HCT116 (cell line): ENCODE measurements around the gene MUTYH. TPM values are rescaled to one million over a fixed set of nuclear protein-coding genes. Genes with fewer than 3 reads are reported as not detected.

Experiments used
- ATAC-seq: fragments of 200-7000 bp; cut with Tn5 transposase; 2 replicates; pipeline ENCODE4 v1.9.1; 2020; ENCODE audit warnings: mild to moderate bottlenecking, moderate library complexity
- BruUV-seq: library from RNA; stranded (reverse); fragments of 400-500 nt; replicated peaks from 2 replicates; lab custom pipeline; 2021; lab: Mats Ljungman, UMichigan
- CTCF ChIA-PET: fragments of 300-600 bp; sonication (Branson Sonifier 250); formaldehyde crosslinking; loops from one replicate; lab custom pipeline; 2021; ENCODE audit warnings: antibody characterized with exemption; lab: Charles Lee
- POLR2A ChIA-PET: fragments of 300-600, 350-600 bp; sonication (Branson Sonifier 250); formaldehyde crosslinking; loops from one replicate; lab custom pipeline; 2021; ENCODE audit warnings: antibody characterized with exemption; lab: Charles Lee
- RAD21 ChIA-PET, 2 experiments: fragments of 300-600 bp; sonication (Branson Sonifier 250); formaldehyde crosslinking; loops; one replicate each; lab custom pipeline; 2023; ENCODE audit warnings: low total read pairs in 2 of 2; ENCODE audit not compliant: uncharacterized antibody in 2 of 2, unreplicated experiment in 2 of 2, low non-redundant PET in 1 of 2; lab: Charles Lee
- DNase-seq: peaks from one replicate; pipeline ENCODE4 v3.0.0-alpha.2; 2010; ENCODE audit warnings: low read depth, low spot score
- H2AFZ ChIP-seq: fragments of 200-600 bp; shearing (Covaris generic), sonication (generic); 2 replicates; pipeline ENCODE4 v1.6.1; 2017; ENCODE audit warnings: low read depth, mixed run types, mixed read lengths, antibody characterized with exemption, low read length; ENCODE audit not compliant: poor library complexity, severe bottlenecking
- H3K27ac ChIP-seq: 2 replicates; pipeline ENCODE4 v1.5.1; 2012; ENCODE audit warnings: low read depth, low read length
- H3K27me3 ChIP-seq: fragments of 200-600 bp; sonication (generic); 2 replicates; pipeline ENCODE4 v1.6.1; 2016; ENCODE audit warnings: mixed run types, low read length, mixed read lengths; ENCODE audit not compliant: insufficient read depth
- H3K36me3 ChIP-seq, 2 experiments: fragments of 200-500 bp in 1 of 2; fragments of 200-600 bp in 1 of 2; sonication (Bioruptor generic) in 1 of 2; sonication (generic) in 1 of 2; 2 replicates each; pipeline versions ENCODE4 v1.5.1 to v1.6.1; 2014 to 2016; ENCODE audit warnings: low read length in 2 of 2, inconsistent platforms in 1 of 2, mixed read lengths in 1 of 2, mixed run types in 1 of 2; ENCODE audit not compliant: insufficient read depth in 2 of 2, control insufficient read depth in 1 of 2
- H3K4me1 ChIP-seq, 2 experiments: fragments of 200-600 bp in 1 of 2; sonication (generic) in 1 of 2; 2 replicates each; pipeline versions ENCODE4 v1.5.1 to v1.6.1; 2012 to 2017; ENCODE audit warnings: low read length in 2 of 2, inconsistent platforms in 1 of 2, mild to moderate bottlenecking in 1 of 2, mixed read lengths in 1 of 2, mixed run types in 1 of 2, moderate library complexity in 1 of 2; ENCODE audit not compliant: insufficient read depth in 2 of 2, control insufficient read depth in 1 of 2
- H3K4me2 ChIP-seq: fragments of 200-600 bp; sonication (generic); 2 replicates; pipeline ENCODE4 v1.6.1; 2017; ENCODE audit warnings: mixed run types, low read length, mixed read lengths
- H3K4me3 ChIP-seq, 2 experiments: fragments of 200-600 bp in 1 of 2; sonication (generic) in 1 of 2; replicated peaks in 1 of 2; 2 replicates each; pipeline ENCODE4 v1.5.1; 2011 to 2016; ENCODE audit warnings: low read length in 2 of 2, control low read depth in 1 of 2, low read depth in 1 of 2, mild to moderate bottlenecking in 1 of 2, mixed read lengths in 1 of 2, mixed run types in 1 of 2
- H3K79me2 ChIP-seq: fragments of 200-600 bp; sonication (generic); 2 replicates; pipeline ENCODE4 v1.6.1; 2017; ENCODE audit warnings: mild to moderate bottlenecking, mixed run types, low read length, moderate library complexity, mixed read lengths; ENCODE audit not compliant: insufficient read depth
- H3K9ac ChIP-seq: fragments of 200-600 bp; sonication (generic); 2 replicates; pipeline ENCODE4 v1.6.1; 2016; ENCODE audit warnings: low read length, mixed read lengths
- H3K9me2 ChIP-seq: fragments of 200-600 bp; sonication (generic), shearing (Covaris generic); 2 replicates; pipeline ENCODE4 v1.6.1; 2017; ENCODE audit warnings: mixed run types, mild to moderate bottlenecking, moderate library complexity; ENCODE audit not compliant: insufficient read depth
- H3K9me3 ChIP-seq, 2 experiments: fragments of 200-500 bp in 1 of 2; fragments of 200-600 bp in 1 of 2; sonication (Bioruptor generic) in 1 of 2; sonication (generic) in 1 of 2; 2 replicates each; pipeline ENCODE4 v1.6.1; 2014 to 2017; ENCODE audit warnings: low read length in 2 of 2, mixed read lengths in 2 of 2, inconsistent platforms in 1 of 2, low read depth in 1 of 2, mild to moderate bottlenecking in 1 of 2, mixed run types in 1 of 2, moderate library complexity in 1 of 2; ENCODE audit not compliant: control insufficient read depth in 1 of 2, insufficient read depth in 1 of 2
- H4K20me1 ChIP-seq: fragments of 200-600 bp; sonication (generic), shearing (Covaris generic); 2 replicates; pipeline ENCODE4 v1.6.1; 2017; ENCODE audit warnings: mixed run types, mild to moderate bottlenecking, moderate library complexity; ENCODE audit not compliant: insufficient read depth
- ATF3 ChIP-seq: IDR thresholded peaks from 2 replicates; pipeline ENCODE4 v1.6.1; 2012
- RAD21 ChIP-seq: IDR thresholded peaks from 2 replicates; pipeline ENCODE4 v1.6.1; 2012; ENCODE audit warnings: low read depth, mild to moderate bottlenecking
- REST ChIP-seq: IDR thresholded peaks from 2 replicates; pipeline ENCODE4 v1.6.1; 2012; ENCODE audit warnings: low read depth
- SIN3A ChIP-seq: IDR thresholded peaks from 2 replicates; pipeline ENCODE4 v1.6.1; 2012; ENCODE audit warnings: low read depth
- intact Hi-C: fragments of 100-400 bp; cut with micrococcal nuclease; formaldehyde crosslinking; loops from 2 replicates; pipeline ENCODE4 v1.10.0; 2022
- total RNA-seq: library from RNA; stranded (reverse); gene quantifications from one replicate; pipeline ENCODE4 v1.2.1, GENCODE V29; 2021; ENCODE audit not compliant: unreplicated experiment

The MUTYH gene
- total RNA-seq, 1 experiment from 2014 or later, result 44.8 TPM

- no peak for TF ChIP-seq RAD21
- no peak for TF ChIP-seq REST
- no peak for TF ChIP-seq SIN3A
Measured at GRCh38 chr1:45302505-45303150, 37.6 kb downstream of the MUTYH start (continued).

GRCh38 chr1:45300669-45300997 is 39.6 kb downstream of the MUTYH start:
- H3K9ac ChIP-seq, result no peak overlapping the region
- no peak overlapping the region for H3K27ac ChIP-seq
- peak overlapping the region; percentile 30; the same call in 1 of the 2 replicates for H3K4me2 ChIP-seq
- intact Hi-C loops, result loop anchor here (1.0 to 5.0 kb wide), 6 partner anchors 272 to 568 kb away; partner anchors contain the start of gene RNU5D-1
- DNase-seq, result no peak
- no peaks in the 10 kb centered on the region for H4K20me1 ChIP-seq
- ChIA-PET RAD21 (interaction anchor here (0.7 to 2.2 kb wide), 4 partner anchors 282 to 286 kb away, joined by 3 to 9 read pairs (median 5); no protein-coding TSS in a partner anchor), POLR2A (interaction anchor here (1.0 kb wide), 1 partner anchor 286 kb away, joined by 3 read pairs; no protein-coding TSS in a partner anchor)
- no peaks in the 10 kb centered on the region for H3K9me3 ChIP-seq
- H3K4me3 ChIP-seq, result no peak overlapping the region
- no peak overlapping the region for H2AFZ ChIP-seq
- H3K4me1 ChIP-seq, result peaks cover 12 to 26% of the 10 kb centered on the region in 2 experiments
- ATAC-seq, result no peak
- no peak for TF ChIP-seq ATF3
- TF ChIP-seq, all 23 proteins: peak for 0
- CTCF ChIA-PET, result interaction anchor here (0.6 to 7.8 kb wide), 2 partner anchors 284 to 574 kb away, joined by 3 to 214 read pairs; partner anchors contain the start of genes HECTD3 and UROD
- Histone ChIP-seq H3K9me2 (no peaks in the 10 kb centered on the region), H3K27me3 (no peaks in the 10 kb centered on the region), H3K79me2 (no peaks in the 10 kb centered on the region), H3K36me3 (no peaks in the 10 kb centered on the region)
- BruUV-seq, result no TSS peak
